ENCODE results near the gene HBP1. TPM values are rescaled to one million over a fixed set of nuclear protein-coding genes. Genes with fewer than 3 reads are reported as not detected.
"Not testable (repeated sequence)": the region's sequence is repeated elsewhere in the genome, so short reads cannot be mapped to it uniquely, and the experiment has no call there.

The HBP1 gene
- total RNA-seq, 1 experiment from 2014 or later = 29.4 TPM

- DNase-seq (ENCODE audit: extremely low read depth, low read depth) = no peak
Measured at GRCh38 chr7:107152011-107152410, 16.8 kb upstream of the HBP1 start.

- no peak for DNase-seq (ENCODE audit: extremely low read depth, low read depth)
Measured at GRCh38 chr7:107154826-107155225, 14.0 kb upstream of the HBP1 start.

GRCh38 chr7:107155726-107156125 is 13.1 kb upstream of the HBP1 start:
- DNase-seq (ENCODE audit: extremely low read depth, low read depth) = not testable (repeated sequence)

GRCh38 chr7:107157091-107157490 is 11.7 kb upstream of the HBP1 start:
- DNase-seq (ENCODE audit: extremely low read depth, low read depth) = no peak

- no peak for DNase-seq (ENCODE audit: extremely low read depth, low read depth)
Measured at GRCh38 chr7:107158028-107158427, 10.8 kb upstream of the HBP1 start.

- no peak for DNase-seq (ENCODE audit: extremely low read depth, low read depth)
Measured at GRCh38 chr7:107160389-107160788, 8.4 kb upstream of the HBP1 start.

- DNase-seq (ENCODE audit: extremely low read depth, low read depth) = no peak
Measured at GRCh38 chr7:107161415-107161814, 7.4 kb upstream of the HBP1 start.

GRCh38 chr7:107162475-107162874 is 6.3 kb upstream of the HBP1 start:
- DNase-seq (ENCODE audit: extremely low read depth, low read depth) = no peak

GRCh38 chr7:107164092-107164491 is 4.7 kb upstream of the HBP1 start:
- no peak for DNase-seq (ENCODE audit: extremely low read depth, low read depth)

GRCh38 chr7:107165341-107165740 is 3.5 kb upstream of the HBP1 start:
- DNase-seq (ENCODE audit: extremely low read depth, low read depth) = no peak

- DNase-seq (ENCODE audit: extremely low read depth, low read depth) = no peak
Measured at GRCh38 chr7:107166736-107167426, 1.9 kb upstream of the HBP1 start.

GRCh38 chr7:107167483-107168232 is 1.1 kb upstream of the HBP1 start:
- peak; percentile 79 for DNase-seq (ENCODE audit: extremely low read depth, low read depth)

GRCh38 chr7:107169120-107170050 is 582 bp downstream of the HBP1 start:
- DNase-seq (ENCODE audit: extremely low read depth, low read depth) = peak; percentile 96

GRCh38 chr7:107170051-107170915 is 1.5 kb downstream of the HBP1 start:
- DNase-seq (ENCODE audit: extremely low read depth, low read depth) = no peak

GRCh38 chr7:107171496-107171895 is 2.7 kb downstream of the HBP1 start:
- DNase-seq (ENCODE audit: extremely low read depth, low read depth) = no peak

- no peak for DNase-seq (ENCODE audit: extremely low read depth, low read depth)
Measured at GRCh38 chr7:107172276-107173032, 3.7 kb downstream of the HBP1 start.

- DNase-seq (ENCODE audit: extremely low read depth, low read depth) = no peak
Measured at GRCh38 chr7:107173191-107173590, 4.4 kb downstream of the HBP1 start.

GRCh38 chr7:107173691-107174406 is 5.0 kb downstream of the HBP1 start:
- DNase-seq (ENCODE audit: extremely low read depth, low read depth) = no peak

Measured in NCI-H460 (cell line).